GM18867 (cell line): Measurements from ENCODE around the gene MEIS2.

Experiments used
- ATAC-seq: cut with Tn5 transposase; IDR thresholded peaks from one replicate; pipeline ENCODE4 v1.9.1; 2021; ENCODE audit warnings: mild to moderate bottlenecking, moderate library complexity; ENCODE audit not compliant: unreplicated experiment

The MEIS2 gene

GRCh38 chr15:36967929-36968328, 132.4 kb downstream of the MEIS2 start:
- no peak for ATAC-seq

- no peak for ATAC-seq
These were observed 133.6 kb downstream of the MEIS2 start for GRCh38 chr15:36966708-36967107.

- ATAC-seq, result no peak
These were observed 134.6 kb downstream of the MEIS2 start for GRCh38 chr15:36965570-36966342.

- ATAC-seq, result no peak
These were observed 135.7 kb downstream of the MEIS2 start for GRCh38 chr15:36964626-36965025.

GRCh38 chr15:36961956-36962355, 138.4 kb downstream of the MEIS2 start:
- ATAC-seq, result no peak

- ATAC-seq, result no peak
These were observed 139.5 kb downstream of the MEIS2 start for GRCh38 chr15:36960947-36961227.

- ATAC-seq, result no peak
These were observed 140.0 kb downstream of the MEIS2 start for GRCh38 chr15:36960179-36960946.

- ATAC-seq, result no peak
These were observed 140.6 kb downstream of the MEIS2 start for GRCh38 chr15:36959746-36960145.

GRCh38 chr15:36958606-36959005, 141.7 kb downstream of the MEIS2 start:
- no peak for ATAC-seq

- ATAC-seq, result no peak
These were observed 145.9 kb downstream of the MEIS2 start for GRCh38 chr15:36954486-36954885.

GRCh38 chr15:36953346-36953745, 147.0 kb downstream of the MEIS2 start:
- no peak for ATAC-seq

- no peak for ATAC-seq
These were observed 148.6 kb downstream of the MEIS2 start for GRCh38 chr15:36951731-36952247.

GRCh38 chr15:36950371-36950770, 150.0 kb downstream of the MEIS2 start:
- ATAC-seq, result no peak

- ATAC-seq, result no peak
These were observed 151.4 kb downstream of the MEIS2 start for GRCh38 chr15:36948982-36949381.

- no peak for ATAC-seq
These were observed 153.2 kb downstream of the MEIS2 start for GRCh38 chr15:36947035-36947719.

- ATAC-seq, result no peak
These were observed 155.9 kb downstream of the MEIS2 start for GRCh38 chr15:36944442-36944841.

- no peak for ATAC-seq
These were observed 156.6 kb downstream of the MEIS2 start for GRCh38 chr15:36943508-36944361.

- ATAC-seq, result no peak
These were observed 158.0 kb downstream of the MEIS2 start for GRCh38 chr15:36942248-36942827.

GRCh38 chr15:36941798-36942197, 158.6 kb downstream of the MEIS2 start:
- ATAC-seq, result no peak

GRCh38 chr15:36940636-36941260, 159.6 kb downstream of the MEIS2 start:
- ATAC-seq, result no peak
